H1 (cell line): ENCODE data around the gene ZNF831. TPM values are rescaled to one million over a fixed set of nuclear protein-coding genes. Genes with fewer than 3 reads are reported as not detected.

Experiments used
- CTCF ChIA-PET: fragments of 300-600 bp; sonication (Branson Sonifier 250); formaldehyde crosslinking; loops from one replicate; lab custom pipeline; 2021; ENCODE audit not compliant: partially characterized antibody; lab: Charles Lee
- POLR2A ChIA-PET: fragments of 300-600 bp; sonication (Branson Sonifier 250); formaldehyde crosslinking; loops from one replicate; lab custom pipeline; 2021; ENCODE audit warnings: inconsistent platforms; ENCODE audit not compliant: partially characterized antibody; lab: Charles Lee
- DNase-seq, 2 experiments: peaks; one replicate each; pipeline versions ENCODE4 v3.0.0 to v3.0.0-alpha.2; 2010 to 2022; ENCODE audit warnings: low spot score in 2 of 2, low read depth in 1 of 2, mixed read lengths in 1 of 2
- FAIRE-seq: peaks from 2 replicates; lab custom pipeline; 2011; peaks lifted over from hg19 to GRCh38; lab: Jason Lieb, UNC
- H2AFZ ChIP-seq: 2 replicates; pipeline ENCODE4 v1.8.1; 2012; ENCODE audit warnings: low read length, inconsistent platforms
- H2AK5ac ChIP-seq: 2 replicates; pipeline ENCODE4 v1.6.1; 2013; ENCODE audit warnings: low read depth, low read length
- H2BK120ac ChIP-seq: replicated peaks from 2 replicates; pipeline ENCODE3; 2013; ENCODE audit warnings: low read depth, low read length, inconsistent platforms
- H2BK12ac ChIP-seq: 2 replicates; pipeline ENCODE4 v1.6.1; 2013; ENCODE audit warnings: low read depth, low read length
- H2BK15ac ChIP-seq: 2 replicates; pipeline ENCODE4 v1.6.1; 2013; ENCODE audit warnings: low read length
- H2BK20ac ChIP-seq: 2 replicates; pipeline ENCODE4 v1.6.1; 2013; ENCODE audit warnings: low read length
- H2BK5ac ChIP-seq: 2 replicates; pipeline ENCODE4 v1.6.1; 2013; ENCODE audit warnings: low read depth, low read length
- H3K14ac ChIP-seq: 2 replicates; pipeline ENCODE4 v1.6.1; 2013; ENCODE audit warnings: inconsistent platforms; ENCODE audit not compliant: insufficient read length
- H3K18ac ChIP-seq: 2 replicates; pipeline ENCODE4 v1.6.1; 2013; ENCODE audit warnings: low read length; ENCODE audit errors: extremely low read depth
- H3K23ac ChIP-seq: 2 replicates; pipeline ENCODE4 v1.6.1; 2013; ENCODE audit warnings: inconsistent platforms; ENCODE audit not compliant: insufficient read length
- H3K23me2 ChIP-seq: 2 replicates; pipeline ENCODE4 v1.6.1; 2013; ENCODE audit warnings: low read depth, low read length
- H3K27ac ChIP-seq: 2 replicates; pipeline ENCODE4 v1.6.1; 2011; ENCODE audit warnings: low read depth, low read length, inconsistent platforms
- H3K27me3 ChIP-seq, 4 experiments: replicated peaks in 1 of 4; 1 replicate in 1 of 4; 2 replicates in 3 of 4; pipeline versions ENCODE4 v1.6.1 to v1.8.1; 2011 to 2013; ENCODE audit warnings: low read length in 3 of 4, mild to moderate bottlenecking in 3 of 4, inconsistent platforms in 2 of 4, mixed read lengths in 2 of 4, moderate library complexity in 1 of 4; ENCODE audit not compliant: control insufficient read depth in 3 of 4, insufficient read depth in 3 of 4; ENCODE audit errors: extremely low read depth in 1 of 4
- H3K36me3 ChIP-seq, 4 experiments: 2 replicates each; pipeline versions ENCODE4 v1.6.1 to v1.8.1; 2011 to 2013; ENCODE audit warnings: mild to moderate bottlenecking in 4 of 4, low read length in 3 of 4, moderate library complexity in 2 of 4, control low read depth in 1 of 4, inconsistent platforms in 1 of 4; ENCODE audit not compliant: insufficient read depth in 4 of 4, control insufficient read depth in 2 of 4
- H3K4ac ChIP-seq: replicated peaks from 2 replicates; pipeline ENCODE3; 2013; ENCODE audit warnings: low read length, low read depth, mixed read lengths, inconsistent platforms; ENCODE audit not compliant: insufficient read length
- H3K4me1 ChIP-seq, 4 experiments: replicated peaks in 1 of 4; 1 replicate in 1 of 4; 2 replicates in 3 of 4; pipeline versions ENCODE4 v1.6.1 to v1.8.1; 2011 to 2013; ENCODE audit warnings: low read length in 3 of 4, inconsistent platforms in 2 of 4, mixed read lengths in 1 of 4; ENCODE audit not compliant: insufficient read depth in 4 of 4, control insufficient read depth in 3 of 4
- H3K4me2 ChIP-seq, 2 experiments: 2 replicates each; pipeline versions ENCODE4 v1.6.1 to v1.8.1; 2011 to 2013; ENCODE audit warnings: low read depth in 2 of 2, low read length in 2 of 2, control low read depth in 1 of 2, inconsistent platforms in 1 of 2, mild to moderate bottlenecking in 1 of 2; ENCODE audit not compliant: insufficient read depth in 1 of 2
- H3K4me3 ChIP-seq, 4 experiments: fragments of 200-600, 300-600 bp in 1 of 4; sonication (generic), shearing (Covaris generic), sonication (Bioruptor Twin) in 1 of 4; 2 replicates each; pipeline versions ENCODE4 v1.5.1 to v1.8.1; 2011 to 2016; ENCODE audit warnings: low read length in 4 of 4, low read depth in 3 of 4, control low read depth in 2 of 4, inconsistent platforms in 2 of 4, mild to moderate bottlenecking in 2 of 4, mixed read lengths in 1 of 4, moderate library complexity in 1 of 4; ENCODE audit not compliant: insufficient read depth in 2 of 4; ENCODE audit errors: extremely low read depth in 1 of 4
- H3K56ac ChIP-seq: replicated peaks from 2 replicates; pipeline ENCODE3; 2013; ENCODE audit warnings: low read depth, mild to moderate bottlenecking, mixed read lengths, low read length, inconsistent platforms; ENCODE audit not compliant: insufficient read length
- H3K79me1 ChIP-seq: 2 replicates; pipeline ENCODE4 v1.6.1; 2013; ENCODE audit warnings: low read depth, low read length, control low read depth
- H3K79me2 ChIP-seq, 2 experiments: 2 replicates each; pipeline versions ENCODE4 v1.6.1 to v1.8.1; 2012 to 2013; ENCODE audit warnings: low read length in 2 of 2, mild to moderate bottlenecking in 2 of 2, inconsistent platforms in 1 of 2; ENCODE audit not compliant: insufficient read depth in 2 of 2, control insufficient read depth in 1 of 2
- H3K9ac ChIP-seq, 4 experiments: replicated peaks in 1 of 4; 1 replicate in 1 of 4; 2 replicates in 3 of 4; pipeline versions ENCODE4 v1.6.1 to v1.8.1; 2011 to 2013; ENCODE audit warnings: low read depth in 3 of 4, low read length in 3 of 4, control low read depth in 2 of 4, mild to moderate bottlenecking in 2 of 4, moderate library complexity in 2 of 4, inconsistent platforms in 1 of 4; ENCODE audit errors: extremely low read depth in 1 of 4
- H3K9me3 ChIP-seq, 2 experiments: 2 replicates each; pipeline versions ENCODE4 v1.6.1 to v1.8.1; 2012 to 2013; ENCODE audit warnings: mild to moderate bottlenecking in 2 of 2, moderate library complexity in 2 of 2, control low read depth in 1 of 2, inconsistent platforms in 1 of 2, low read depth in 1 of 2, low read length in 1 of 2, mixed read lengths in 1 of 2; ENCODE audit not compliant: insufficient read depth in 2 of 2
- H4K20me1 ChIP-seq, 2 experiments: replicated peaks in 1 of 2; 2 replicates each; pipeline versions ENCODE3 to v1.8.1; 2011 to 2013; ENCODE audit warnings: inconsistent platforms in 2 of 2, low read length in 2 of 2, mild to moderate bottlenecking in 1 of 2; ENCODE audit not compliant: insufficient read depth in 2 of 2, control insufficient read depth in 1 of 2
- H4K5ac ChIP-seq: 2 replicates; pipeline ENCODE4 v1.6.1; 2013; ENCODE audit warnings: low read length, low read depth, mixed read lengths, inconsistent platforms; ENCODE audit not compliant: insufficient read length
- H4K8ac ChIP-seq: 2 replicates; pipeline ENCODE4 v1.8.0; 2013; ENCODE audit warnings: mild to moderate bottlenecking, moderate library complexity, low read length, inconsistent platforms; ENCODE audit not compliant: insufficient read depth; ENCODE audit errors: extremely low read depth
- H4K91ac ChIP-seq: replicated peaks from 2 replicates; pipeline ENCODE3; 2013; ENCODE audit warnings: low read length, mixed read lengths, inconsistent platforms; ENCODE audit not compliant: insufficient read length
- CHD1 ChIP-seq: IDR thresholded peaks from 2 replicates; pipeline ENCODE4 v1.6.1; 2012; ENCODE audit warnings: low read depth, low read length, improper control_type of control experiment
- KDM1A ChIP-seq: fragments of 200-600, 300-600 bp; sonication (generic); IDR thresholded peaks from 2 replicates; pipeline ENCODE4 v1.7.1; 2016; ENCODE audit warnings: mild to moderate bottlenecking, low read length, borderline replicate concordance
- SUZ12 ChIP-seq: fragments of 200-600 bp; sonication (generic); IDR thresholded peaks from 2 replicates; pipeline ENCODE4 v1.6.1; 2012; ENCODE audit warnings: mild to moderate bottlenecking, inconsistent platforms, low read length, moderate library complexity, mixed read lengths
- TAF1 ChIP-seq: IDR thresholded peaks from 2 replicates; pipeline ENCODE4 v1.6.1; 2011; ENCODE audit warnings: mild to moderate bottlenecking, low read depth, low read length
- WGBS, 2 experiments: shearing (Covaris generic) in 1 of 2; methylation state at CpG; one replicate each; pipeline versions ENCODE4 v1.1.6 to v1.1.7; 2013 to 2015; ENCODE audit warnings: low lambda C conversion rate in 2 of 2, mixed read lengths in 2 of 2, inconsistent platforms in 1 of 2, low coverage in 1 of 2, missing lambda C conversion rate in 1 of 2; ENCODE audit not compliant: insufficient replicate concordance in 2 of 2, insufficient coverage in 1 of 2, insufficient read length in 1 of 2; ENCODE audit errors: extremely low coverage in 1 of 2, missing lambda C conversion rate in 1 of 2; 5-methylcytosine and 5-hydroxymethylcytosine counted together
- polyA plus RNA-seq, 7 experiments: library from polyadenylated mRNA; depleted of rRNA in 3 of 7; stranded (reverse) in 5 of 7; unstranded in 2 of 7; fragments of >200 nt in 5 of 7; fragments of 200-250 nt in 2 of 7; gene quantifications; 1 replicate in 5 of 7; 2 replicates in 1 of 7; 4 replicates in 1 of 7; pipeline versions ENCODE4 v1.2.1 to v1.2.3, GENCODE V29; 2011 to 2013; ENCODE audit warnings: missing spikeins in 2 of 7, mixed read lengths in 2 of 7
- total RNA-seq: library from RNA; stranded (reverse); fragmentation: NEBNext Ultra II Directional; extraction: Animal tissue kit (Norgen Biotek cat#: 25700); gene quantifications from 2 replicates; pipeline ENCODE4 v1.2.1, GENCODE V29; 2021
- TF ChIP-seq, protein P1 (sequence below): IDR thresholded peaks from 2 replicates; pipeline ENCODE4 v1.6.1; 2012; ENCODE audit warnings: inconsistent platforms

Gene ZNF831
- total and polyA plus RNA-seq, 2 of the 8 experiments (the other 6 are each of a cell fraction or from before 2014, with no cell fraction given), result not detected

- H3K4me2 ChIP-seq, result no peak overlapping the region
- CTCF ChIA-PET, result interaction anchor here (0.6 to 2.9 kb wide), 3 partner anchors 10 to 226 kb away, joined by 3 to 18 read pairs (median 5); no protein-coding TSS in a partner anchor
- WGBS, 2 experiments, result 96% methylated on average over 2 of the region's 2 CpGs; no CpG with 5 or more reads in 1 of the 2 experiments
Measured at GRCh38 chr20:59217794-59218280, 54.2 kb downstream of the ZNF831 start.

More at GRCh38 chr20:59217794-59218280, 54.2 kb downstream of the ZNF831 start:
- Histone ChIP-seq H3K18ac (no peak overlapping the region), H2BK120ac (no peak overlapping the region), H3K79me2 (no peaks in the 10 kb centered on the region), H3K56ac (no peak overlapping the region), H4K8ac (no peak overlapping the region), H3K4me3 (no peak overlapping the region), H3K9me3 (no peaks in the 10 kb centered on the region), H2BK20ac (no peak overlapping the region), H4K91ac (no peak overlapping the region), H3K9ac (no peak overlapping the region), H3K36me3 (no peaks in the 10 kb centered on the region), H3K27me3 (peaks cover 3 to 10% (median 9%) of the 10 kb centered on the region in 4 experiments), H2AFZ (no peak overlapping the region), H3K14ac (no peak overlapping the region), H3K27ac (no peak overlapping the region), H3K23me2 (peaks cover 4% of the 10 kb centered on the region; the same call in 1 of the 2 replicates), H4K5ac (no peak overlapping the region), H3K23ac (no peak overlapping the region), H2BK5ac (no peak overlapping the region), H3K4ac (no peak overlapping the region), H3K4me1 (peaks cover 0 to 5% (median 3%) of the 10 kb centered on the region in 4 experiments; a peak in 4 of 7 replicates), H2BK15ac (no peak overlapping the region), H4K20me1 (no peaks in the 10 kb centered on the region), H2AK5ac (no peak overlapping the region), H2BK12ac (no peak overlapping the region), H3K79me1 (no peaks in the 10 kb centered on the region)
- POLR2A ChIA-PET, result interaction anchor here (0.5 kb wide), 1 partner anchor 341 kb away, joined by 4 read pairs; no protein-coding TSS in a partner anchor
- DNase-seq (no peak), FAIRE-seq (no peak)
- TF ChIP-seq SUZ12 (no peak), TAF1 (no peak), CHD1 (no peak), KDM1A (no peak)
- TF ChIP-seq, protein P1, sequence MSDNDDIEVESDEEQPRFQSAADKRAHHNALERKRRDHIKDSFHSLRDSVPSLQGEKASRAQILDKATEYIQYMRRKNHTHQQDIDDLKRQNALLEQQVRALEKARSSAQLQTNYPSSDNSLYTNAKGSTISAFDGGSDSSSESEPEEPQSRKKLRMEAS, result no peak
